Lung (tissue), 12 donors: Measurements from ENCODE around the gene BPIFB2. TPM values are rescaled to one million over a fixed set of nuclear protein-coding genes. Genes with fewer than 3 reads are reported as not detected.
"Not testable (repeated sequence)": the region's sequence is repeated elsewhere in the genome, so short reads cannot be mapped to it uniquely, and the experiment has no call there.

Source experiments
- ATAC-seq: fragments of 200-7000 bp; cut with Tn5 transposase; one replicate; pipeline ENCODE4 v1.9.1; 2020; ENCODE audit warnings: moderate number of reproducible peaks; ENCODE audit not compliant: insufficient read depth, low FRiP score
- DNase-seq, 3 donors: peaks; one replicate each; pipeline ENCODE4 v3.0.0-alpha.2; 2013 to 2017
- H3K27ac ChIP-seq, 2 donors: one replicate each; pipeline ENCODE4 v1.5.1; 2013; ENCODE audit warnings: mild to moderate bottlenecking in 2 of 2, moderate library complexity in 2 of 2, control low read depth in 1 of 2, inconsistent platforms in 1 of 2, low read depth in 1 of 2, low read length in 1 of 2
- H3K27me3 ChIP-seq, 3 donors: one replicate each; pipeline ENCODE4 v1.5.1; 2013; ENCODE audit warnings: low read length in 2 of 3; ENCODE audit not compliant: control insufficient read depth in 3 of 3, insufficient read depth in 3 of 3
- H3K36me3 ChIP-seq, 4 donors: one replicate each; pipeline ENCODE4 v1.5.1; 2013; ENCODE audit warnings: low read length in 4 of 4, mild to moderate bottlenecking in 1 of 4, moderate library complexity in 1 of 4; ENCODE audit not compliant: control insufficient read depth in 4 of 4, insufficient read depth in 4 of 4
- H3K4me1 ChIP-seq, 5 donors: one replicate each; pipeline ENCODE4 v1.5.1; 2013; ENCODE audit warnings: low read length in 5 of 5, mild to moderate bottlenecking in 2 of 5, moderate library complexity in 1 of 5; ENCODE audit not compliant: control insufficient read depth in 5 of 5, insufficient read depth in 5 of 5
- H3K4me3 ChIP-seq: one replicate; pipeline ENCODE4 v1.5.1; 2013; ENCODE audit warnings: mild to moderate bottlenecking, control low read depth, moderate library complexity
- H3K9ac ChIP-seq, 2 donors: one replicate each; pipeline ENCODE4 v1.5.1; 2013; ENCODE audit warnings: low read length in 2 of 2, control low read depth in 1 of 2; ENCODE audit not compliant: insufficient read depth in 1 of 2
- H3K9me3 ChIP-seq, 4 donors: one replicate each; pipeline ENCODE4 v1.5.1; 2013; ENCODE audit warnings: low read length in 3 of 4, mild to moderate bottlenecking in 1 of 4, moderate library complexity in 1 of 4; ENCODE audit not compliant: control insufficient read depth in 4 of 4, insufficient read depth in 3 of 4
- CTCF ChIP-seq: IDR thresholded peaks from 2 replicates; pipeline ENCODE4 v1.5.1; 2012; ENCODE audit warnings: mild to moderate bottlenecking; ENCODE audit errors: control extremely low read depth, extremely low read depth
- WGBS, 2 donors: extraction: QIAGEN DNeasy Blood & Tissue Kit; methylation state at CpG; one replicate each; pipeline ENCODE4 v1.1.7; 2013; 5-methylcytosine and 5-hydroxymethylcytosine counted together
- polyA plus RNA-seq, 2 donors: library from polyadenylated mRNA; stranded (reverse); fragments of 200-250 nt; gene quantifications; one replicate each; pipeline ENCODE4 v1.2.1, GENCODE V29; 2013
- total RNA-seq, 2 donors: library from RNA; depleted of rRNA in 1 of 2; stranded (reverse); fragments of >200 nt in 1 of 2; gene quantifications; one replicate each; pipeline ENCODE4 v1.2.1, GENCODE V29; 2014 to 2021
- donor health status: control.
- donor health status: control.
- donor health status: Bipolar disorder and iron deficiency.
- donor health status: healthy.
- donor health status: DM: yes; HTN: yes; CAD: no.

Gene BPIFB2
- total and polyA plus RNA-seq, 4 donors: 0.41 to 3.0 (median 1.6) TPM

DNA sequence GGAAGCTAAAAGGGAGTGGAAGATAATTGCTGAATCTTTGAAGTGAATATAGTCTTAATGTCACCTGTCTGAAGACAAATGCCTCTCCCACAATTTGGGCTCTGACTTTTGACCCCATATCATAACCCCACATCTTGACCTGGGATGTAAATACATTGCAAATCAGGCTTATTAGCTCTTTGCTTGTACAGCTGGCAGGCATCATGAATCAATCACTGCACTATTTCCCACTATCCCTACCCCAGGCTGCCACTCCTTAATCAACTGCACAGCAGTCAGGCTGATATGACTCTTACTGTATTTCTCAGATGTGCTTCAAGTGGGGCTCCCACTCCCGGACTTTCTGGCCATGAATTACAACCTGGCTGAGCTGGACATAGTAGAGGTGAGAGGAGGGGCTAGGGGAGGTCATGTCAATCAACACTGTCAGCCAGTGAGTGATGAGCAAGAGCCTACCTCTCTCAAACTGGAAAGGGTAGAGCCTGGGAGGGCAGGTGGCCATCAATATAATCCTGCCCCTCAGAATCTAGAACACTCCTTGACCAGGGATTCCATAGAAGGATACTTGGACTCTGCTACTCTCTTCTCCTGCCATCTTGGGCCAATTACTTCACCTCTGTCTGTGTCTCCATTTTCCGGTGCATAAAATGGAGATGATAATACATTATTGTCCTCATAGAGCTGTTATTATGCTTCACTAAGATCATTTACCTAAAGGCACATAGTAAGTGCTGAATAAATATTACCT lies 35.7 kb downstream of the BPIFB2 start:
- Histone ChIP-seq H3K36me3 (no peaks in the 10 kb centered on the region), H3K4me3 (no peak overlapping the region), H3K27ac (no peak overlapping the region), H3K27me3 (peaks cover 2 to 5% (median 3%) of the 10 kb centered on the region in 3 donors), H3K9me3 (peaks cover 0 to 13% (median 4%) of the 10 kb centered on the region in 4 donors), H3K4me1 (no peaks in the 10 kb centered on the region), H3K9ac (no peak overlapping the region)
- TF ChIP-seq CTCF: no peak
- no peak for ATAC-seq
- DNase-seq: no peak
- 73 to 80% methylated on average over 2 of the region's 2 CpGs for WGBS, 2 donors

- Histone ChIP-seq H3K9me3 (peaks cover 0 to 13% (median 4%) of the 10 kb centered on the region in 4 donors), H3K27ac (no peak overlapping the region), H3K4me3 (no peak overlapping the region), H3K9ac (no peak overlapping the region), H3K36me3 (no peaks in the 10 kb centered on the region), H3K4me1 (no peaks in the 10 kb centered on the region), H3K27me3 (peaks cover 0 to 3% (median 0%) of the 10 kb centered on the region in 3 donors)
- no peak for TF ChIP-seq CTCF
- ATAC-seq (no peak), DNase-seq (no peak)
- 40 to 76% methylated on average over 1 of the region's 1 CpG for WGBS, 2 donors
Measured at GRCh38 chr20:33043731-33044181, 36.3 kb downstream of the BPIFB2 start.

GRCh38 chr20:33045129-33045721 lies 37.7 kb downstream of the BPIFB2 start:
- not testable (repeated sequence) for ATAC-seq, DNase-seq, H3K27me3 ChIP-seq, H3K36me3 ChIP-seq, H3K9ac ChIP-seq, H3K4me1 ChIP-seq, H3K27ac ChIP-seq, H3K4me3 ChIP-seq
- peaks cover 0 to 13% (median 4%) of the 10 kb centered on the region in 4 donors for H3K9me3 ChIP-seq
- WGBS, 2 donors: 86 to 88% methylated on average over 15 of the region's 15 CpGs

GRCh38 chr20:33046412-33046811 lies 38.9 kb downstream of the BPIFB2 start:
- no peak for TF ChIP-seq CTCF
- 79 to 84% methylated on average over 3 of the region's 3 CpGs for WGBS, 2 donors

More at GRCh38 chr20:33046412-33046811, 38.9 kb downstream of the BPIFB2 start:
- ATAC-seq (no peak), DNase-seq (no peak)
- no peaks in the 10 kb centered on the region for H3K36me3 ChIP-seq
- no peak overlapping the region for H3K4me3 ChIP-seq
- H3K9ac ChIP-seq: no peak overlapping the region
- H3K9me3 ChIP-seq: peaks cover 0 to 13% (median 4%) of the 10 kb centered on the region in 4 donors
- H3K4me1 ChIP-seq: no peaks in the 10 kb centered on the region
- no peaks in the 10 kb centered on the region for H3K27me3 ChIP-seq
- no peak overlapping the region for H3K27ac ChIP-seq
